GM23338 (cell line): ENCODE results near the gene SNX7.

Experiments
- CREB1 ChIP-seq: fragments of 250-450 bp; sonication (Bioruptor Pico); IDR thresholded peaks from 2 replicates; pipeline ENCODE4 v1.5.0; 2020; ENCODE audit warnings: low read depth, mild to moderate bottlenecking, moderate library complexity
- CTCF ChIP-seq, 2 experiments: fragments of 200-600 bp in 1 of 2; sonication (generic) in 1 of 2; conservative IDR thresholded peaks; 2 replicates each; pipeline versions ENCODE4 v1.5.1 to v1.6.1; 2016 to 2017; ENCODE audit warnings: antibody characterized with exemption in 2 of 2, low read depth in 2 of 2, mild to moderate bottlenecking in 2 of 2, moderate library complexity in 1 of 2
- EZH2 ChIP-seq: fragments of 200-600 bp; sonication (generic); IDR thresholded peaks from one replicate; pipeline ENCODE4 v1.8.0; 2017; ENCODE audit warnings: antibody characterized with exemption, mild to moderate bottlenecking, low read depth; ENCODE audit not compliant: unreplicated experiment
- EZH2phosphoT487 ChIP-seq: fragments of 200-600 bp; sonication (generic); IDR thresholded peaks from one replicate; pipeline ENCODE4 v1.8.1; 2018; ENCODE audit warnings: antibody characterized with exemption; ENCODE audit not compliant: unreplicated experiment
- JUNB ChIP-seq: IDR thresholded peaks from one replicate; pipeline ENCODE4 v1.6.1; 2016; ENCODE audit warnings: antibody characterized with exemption; ENCODE audit not compliant: unreplicated experiment
- POLR2AphosphoS5 ChIP-seq: IDR thresholded peaks from 2 replicates; pipeline ENCODE4 v1.6.1; 2016; ENCODE audit warnings: antibody characterized with exemption, low read depth
- REST ChIP-seq: IDR thresholded peaks from one replicate; pipeline ENCODE4 v1.6.1; 2018; ENCODE audit warnings: antibody characterized with exemption; ENCODE audit not compliant: unreplicated experiment
- ZNF114 ChIP-seq: fragments of 250-450 bp; sonication (Bioruptor Pico); IDR thresholded peaks from 2 replicates; pipeline ENCODE4 v1.5.0; 2020; ENCODE audit warnings: mild to moderate bottlenecking, moderate library complexity
- ZNF331 ChIP-seq: fragments of 250-450 bp; sonication (Bioruptor Pico); IDR thresholded peaks from 2 replicates; pipeline ENCODE4 v1.5.0; 2020; ENCODE audit warnings: low read depth, mild to moderate bottlenecking, moderate library complexity

GRCh38 chr1:98796049-98796448, 134.5 kb downstream of the SNX7 start:
- TF ChIP-seq CTCF (conservative IDR thresholded peaks at IDR 0.05; ENCODE audit: low read depth in 2 of 2): no peak
- TF ChIP-seq REST: no peak
- no peak for TF ChIP-seq EZH2phosphoT487
- no peak for TF ChIP-seq ZNF331
- no peak for TF ChIP-seq JUNB
- TF ChIP-seq POLR2AphosphoS5: no peak
- TF ChIP-seq EZH2: no peak
- no peak for TF ChIP-seq ZNF114 (CRISPR knock-in tag)
- TF ChIP-seq CREB1 (CRISPR knock-in tag): no peak
